HEK293 (cell line): Measurements from ENCODE around the gene ZBTB4.

Source experiments
- CTCF ChIP-seq: fragments of 450-650 bp; formaldehyde crosslinking; IDR thresholded peaks from 2 replicates; pipeline ENCODE4 v1.5.1; 2016; ENCODE audit warnings: missing biosample characterization, missing genetic modification characterization
- PBX3 ChIP-seq: sonication (generic); formaldehyde crosslinking; IDR thresholded peaks from 2 replicates; pipeline ENCODE4 v1.8.1; 2022; ENCODE audit warnings: mild to moderate bottlenecking, moderate library complexity, missing genetic modification reagents
- SCRT1 ChIP-seq: fragments of 450-650 bp; formaldehyde crosslinking; IDR thresholded peaks from 2 replicates; pipeline ENCODE4 v1.5.1; 2016; ENCODE audit warnings: missing biosample characterization, missing genetic modification characterization, borderline replicate concordance
- TSHZ1 ChIP-seq: fragments of 450-650 bp; formaldehyde crosslinking; IDR thresholded peaks from 2 replicates; pipeline ENCODE4 v1.5.1; 2016; ENCODE audit warnings: missing biosample characterization, missing genetic modification characterization, borderline replicate concordance
- ZBTB26 ChIP-seq: fragments of 450-650 bp; formaldehyde crosslinking; optimal IDR thresholded peaks from 2 replicates; pipeline ENCODE3; 2016; ENCODE audit warnings: missing biosample characterization, mild to moderate bottlenecking, missing genetic modification characterization
- ZFHX2 ChIP-seq: fragments of 450-650 bp; formaldehyde crosslinking; conservative IDR thresholded peaks from 2 replicates; pipeline ENCODE4 v1.5.1; 2016; ENCODE audit warnings: missing biosample characterization, missing genetic modification characterization
- ZFP3 ChIP-seq: fragments of 450-650 bp; formaldehyde crosslinking; IDR thresholded peaks from 2 replicates; pipeline ENCODE4 v1.5.1; 2016; ENCODE audit warnings: low read depth, missing biosample characterization, missing genetic modification characterization
- ZNF140 ChIP-seq: fragments of 450-650 bp; formaldehyde crosslinking; IDR thresholded peaks from 2 replicates; pipeline ENCODE4 v1.5.1; 2016; ENCODE audit warnings: missing biosample characterization, missing genetic modification characterization
- ZNF146 ChIP-seq: fragments of 450-650 bp; formaldehyde crosslinking; IDR thresholded peaks from 2 replicates; pipeline ENCODE4 v1.5.1; 2016; ENCODE audit warnings: missing biosample characterization, missing genetic modification characterization
- ZNF510 ChIP-seq: fragments of 450-650 bp; formaldehyde crosslinking; IDR thresholded peaks from 2 replicates; pipeline ENCODE4 v1.5.1; 2018; ENCODE audit warnings: mild to moderate bottlenecking, missing genetic modification characterization, missing biosample characterization; ENCODE audit not compliant: insufficient replicate concordance

- TF ChIP-seq CTCF (tag by site-specific recombination) (no peak), ZNF146 (tag by site-specific recombination) (no peak), ZNF510 (tag by site-specific recombination) (no peak), ZNF140 (tag by site-specific recombination) (no peak), TSHZ1 (tag by site-specific recombination) (no peak), ZFP3 (tag by site-specific recombination) (no peak), SCRT1 (tag by site-specific recombination) (no peak), ZBTB26 (tag by site-specific recombination) (no peak), ZFHX2 (tag by site-specific recombination) (no peak), PBX3 (CRISPR knock-in tag) (no peak)
Observed at GRCh38 chr17:7431231-7431630, 48.2 kb downstream of the ZBTB4 start.
